Neural crest cell (in vitro differentiated cells): ENCODE data around the gene CAMSAP2. TPM values are rescaled to one million over a fixed set of nuclear protein-coding genes. Genes with fewer than 3 reads are reported as not detected.

ENCODE experiments used
- DNase-seq: peaks from one replicate; pipeline ENCODE4 v3.0.0; 2021; ENCODE audit warnings: low read depth, mixed read lengths, low spot score
- H3K27ac Mint-ChIP-seq: one replicate; pipeline ENCODE4 v1.8.0; 2021; ENCODE audit warnings: mild to moderate bottlenecking, mixed read lengths; ENCODE audit not compliant: unreplicated experiment
- H3K27me3 Mint-ChIP-seq: 2 replicates; pipeline ENCODE4 v1.8.0; 2021; ENCODE audit warnings: low read depth, mild to moderate bottlenecking, mixed read lengths
- H3K36me3 Mint-ChIP-seq: 2 replicates; pipeline ENCODE4 v1.8.0; 2021; ENCODE audit warnings: low read depth, mild to moderate bottlenecking, mixed read lengths
- H3K4me1 Mint-ChIP-seq: 2 replicates; pipeline ENCODE4 v1.8.0; 2021; ENCODE audit warnings: mixed read lengths
- H3K4me3 Mint-ChIP-seq: one replicate; pipeline ENCODE4 v1.8.0; 2021; ENCODE audit warnings: mild to moderate bottlenecking, mixed read lengths
- H3K9me3 Mint-ChIP-seq: 2 replicates; pipeline ENCODE4 v1.8.0; 2021; ENCODE audit warnings: mixed read lengths
- CTCF ChIP-seq: fragments of 200-600 bp; sonication (generic); conservative IDR thresholded peaks from 2 replicates; pipeline ENCODE4 v1.5.0; 2021; ENCODE audit warnings: antibody characterized with exemption, mild to moderate bottlenecking
- total RNA-seq: library from RNA; stranded (reverse); gene quantifications from 2 replicates; pipeline ENCODE4 v1.2.1, GENCODE V29; 2021

Gene CAMSAP2
- total RNA-seq, 1 donor from 2014 or later = 40.3 TPM

GRCh38 chr1:200885623-200886402 is 147.1 kb downstream of the CAMSAP2 start:
- TF ChIP-seq CTCF = no peak
- Mint-ChIP-seq H3K4me1 (peaks cover 40% of the 10 kb centered on the region), H3K27me3 (no peaks in the 10 kb centered on the region), H3K36me3 (no peaks in the 10 kb centered on the region), H3K9me3 (no peaks in the 10 kb centered on the region), H3K27ac (no peak overlapping the region), H3K4me3 (peak overlapping the region; percentile 45)
- no peak for DNase-seq

GRCh38 chr1:200886594-200886993 is 147.9 kb downstream of the CAMSAP2 start:
- TF ChIP-seq CTCF = no peak
- Mint-ChIP-seq H3K4me3 (peak overlapping the region; percentile 60), H3K4me1 (peaks cover 35% of the 10 kb centered on the region), H3K27me3 (no peaks in the 10 kb centered on the region), H3K27ac (no peak overlapping the region), H3K36me3 (no peaks in the 10 kb centered on the region), H3K9me3 (no peaks in the 10 kb centered on the region)
- no peak for DNase-seq

GRCh38 chr1:200887036-200887435 is 148.3 kb downstream of the CAMSAP2 start:
- Mint-ChIP-seq H3K4me1 (peaks cover 38% of the 10 kb centered on the region), H3K4me3 (peak overlapping the region; percentile 8), H3K9me3 (no peaks in the 10 kb centered on the region), H3K27me3 (no peaks in the 10 kb centered on the region), H3K27ac (no peak overlapping the region), H3K36me3 (no peaks in the 10 kb centered on the region)
- no peak for TF ChIP-seq CTCF
- DNase-seq = no peak

GRCh38 chr1:200887772-200888348 is 149.2 kb downstream of the CAMSAP2 start:
- DNase-seq = no peak
- H3K9me3 Mint-ChIP-seq = no peaks in the 10 kb centered on the region
- H3K4me1 Mint-ChIP-seq = peaks cover 47% of the 10 kb centered on the region
- no peak for TF ChIP-seq CTCF
- H3K4me3 Mint-ChIP-seq = peak overlapping the region; percentile 16
- H3K27me3 Mint-ChIP-seq = no peaks in the 10 kb centered on the region
- no peaks in the 10 kb centered on the region for H3K36me3 Mint-ChIP-seq
- no peak overlapping the region for H3K27ac Mint-ChIP-seq

GRCh38 chr1:200888349-200888838 is 149.7 kb downstream of the CAMSAP2 start:
- DNase-seq = no peak
- no peak for TF ChIP-seq CTCF
- Mint-ChIP-seq H3K27ac (no peak overlapping the region), H3K4me3 (peak overlapping the region; percentile 50), H3K27me3 (no peaks in the 10 kb centered on the region), H3K36me3 (no peaks in the 10 kb centered on the region), H3K4me1 (peaks cover 52% of the 10 kb centered on the region), H3K9me3 (no peaks in the 10 kb centered on the region)
